GM12865 (cell line): ENCODE results near the gene TMEM37.
A peak's percentile ranks its signal among the peaks of the same experiment; 100 is the strongest.

Experiments
- DNase-seq: peaks from one replicate; pipeline ENCODE4 v3.0.0; 2010; ENCODE audit warnings: low read depth
- H3K4me3 ChIP-seq: 2 replicates; pipeline ENCODE4 v1.5.1; 2011; ENCODE audit warnings: mild to moderate bottlenecking, low read depth, low read length, control low read depth
- TF ChIP-seq, protein P1 (sequence below): IDR thresholded peaks from 2 replicates; pipeline ENCODE4 v1.5.1; 2011; ENCODE audit warnings: low read length, control low read depth, low read depth, inconsistent platforms; ENCODE audit not compliant: insufficient read depth; ENCODE audit errors: missing control alignments

Gene TMEM37

DNA sequence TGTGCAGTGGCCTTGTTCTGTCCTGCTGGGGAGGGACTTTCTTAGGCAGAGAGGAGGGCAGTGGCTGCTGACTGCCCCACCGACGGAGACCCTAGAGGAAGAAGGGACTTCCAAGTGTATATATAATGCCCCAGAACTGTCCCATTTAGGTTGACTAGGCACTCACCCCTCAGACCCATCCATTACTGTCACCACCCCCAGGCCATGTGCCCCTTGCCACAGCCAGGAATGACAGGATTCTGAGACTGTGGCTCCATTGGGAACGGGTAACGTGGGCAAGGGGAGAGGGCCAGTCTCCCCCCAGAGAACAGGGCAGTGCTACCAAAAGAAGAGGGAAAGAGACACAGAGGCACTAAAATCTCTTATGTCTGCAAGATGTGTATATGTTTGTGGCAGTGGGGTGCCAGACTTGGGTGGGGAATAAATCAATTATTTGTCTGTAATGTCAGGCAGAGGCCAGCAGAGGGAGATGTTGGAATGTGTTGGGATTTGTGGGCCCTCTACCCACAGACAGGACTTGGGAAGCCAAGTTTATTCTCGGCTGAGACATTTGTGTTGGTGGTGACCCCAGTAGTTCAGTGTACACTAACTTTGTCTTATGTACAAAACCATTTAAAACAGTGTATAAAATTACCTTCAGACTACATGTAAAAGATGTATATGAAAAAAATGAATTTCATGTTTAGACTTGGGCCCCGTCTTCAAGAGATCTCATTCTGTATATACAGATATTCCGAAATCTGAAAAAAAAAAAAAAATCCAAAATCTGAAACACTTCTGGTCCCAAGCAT is 24.0 kb upstream of the TMEM37 start:
- TF ChIP-seq, protein P1, sequence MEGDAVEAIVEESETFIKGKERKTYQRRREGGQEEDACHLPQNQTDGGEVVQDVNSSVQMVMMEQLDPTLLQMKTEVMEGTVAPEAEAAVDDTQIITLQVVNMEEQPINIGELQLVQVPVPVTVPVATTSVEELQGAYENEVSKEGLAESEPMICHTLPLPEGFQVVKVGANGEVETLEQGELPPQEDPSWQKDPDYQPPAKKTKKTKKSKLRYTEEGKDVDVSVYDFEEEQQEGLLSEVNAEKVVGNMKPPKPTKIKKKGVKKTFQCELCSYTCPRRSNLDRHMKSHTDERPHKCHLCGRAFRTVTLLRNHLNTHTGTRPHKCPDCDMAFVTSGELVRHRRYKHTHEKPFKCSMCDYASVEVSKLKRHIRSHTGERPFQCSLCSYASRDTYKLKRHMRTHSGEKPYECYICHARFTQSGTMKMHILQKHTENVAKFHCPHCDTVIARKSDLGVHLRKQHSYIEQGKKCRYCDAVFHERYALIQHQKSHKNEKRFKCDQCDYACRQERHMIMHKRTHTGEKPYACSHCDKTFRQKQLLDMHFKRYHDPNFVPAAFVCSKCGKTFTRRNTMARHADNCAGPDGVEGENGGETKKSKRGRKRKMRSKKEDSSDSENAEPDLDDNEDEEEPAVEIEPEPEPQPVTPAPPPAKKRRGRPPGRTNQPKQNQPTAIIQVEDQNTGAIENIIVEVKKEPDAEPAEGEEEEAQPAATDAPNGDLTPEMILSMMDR: peak; percentile 74
- DNase-seq: peak; percentile 69
- no peak overlapping the region for H3K4me3 ChIP-seq

DNA sequence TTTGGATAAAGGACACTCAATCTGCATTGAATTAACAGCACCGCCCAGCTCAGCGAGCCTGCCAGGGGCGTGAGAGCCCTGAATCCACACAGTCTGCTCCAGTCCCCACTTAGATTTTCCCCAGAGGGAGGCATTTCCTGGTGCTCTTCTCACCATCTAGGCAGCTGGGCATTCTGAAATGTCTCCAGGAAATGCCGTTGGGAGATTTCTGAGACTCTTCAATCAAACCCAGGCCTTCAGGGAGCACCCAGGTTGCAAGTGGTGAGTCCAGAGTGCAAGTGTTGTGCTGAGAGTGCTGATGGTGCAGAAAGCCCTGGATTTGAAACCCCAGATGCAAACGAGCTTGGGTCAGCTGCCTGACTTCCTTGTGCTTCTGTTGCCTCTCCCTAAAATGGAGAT is 23.4 kb upstream of the TMEM37 start:
- TF ChIP-seq, protein P1: no peak
- DNase-seq: no peak
- H3K4me3 ChIP-seq: no peak overlapping the region

DNA sequence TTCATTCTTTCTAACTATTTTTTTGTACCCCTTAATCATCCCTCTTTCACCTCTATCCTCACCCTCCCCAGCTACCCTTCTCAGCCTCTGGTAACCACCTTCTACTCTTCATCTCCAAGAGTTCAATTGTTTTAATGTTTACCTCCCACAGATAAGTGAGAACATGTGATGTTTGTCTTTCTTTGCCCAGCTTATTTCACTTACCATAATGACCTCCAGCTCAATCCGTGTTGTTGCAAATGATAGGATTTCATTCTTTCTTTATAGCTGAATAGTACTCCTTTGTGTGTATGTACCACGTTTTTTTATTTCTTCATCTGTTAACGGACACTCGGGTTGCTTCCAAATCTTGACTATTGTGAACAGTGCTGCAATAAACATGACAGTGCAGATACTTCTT is 22.1 kb upstream of the TMEM37 start:
- DNase-seq: no peak
- H3K4me3 ChIP-seq: no peak overlapping the region
- TF ChIP-seq, protein P1: no peak

DNA sequence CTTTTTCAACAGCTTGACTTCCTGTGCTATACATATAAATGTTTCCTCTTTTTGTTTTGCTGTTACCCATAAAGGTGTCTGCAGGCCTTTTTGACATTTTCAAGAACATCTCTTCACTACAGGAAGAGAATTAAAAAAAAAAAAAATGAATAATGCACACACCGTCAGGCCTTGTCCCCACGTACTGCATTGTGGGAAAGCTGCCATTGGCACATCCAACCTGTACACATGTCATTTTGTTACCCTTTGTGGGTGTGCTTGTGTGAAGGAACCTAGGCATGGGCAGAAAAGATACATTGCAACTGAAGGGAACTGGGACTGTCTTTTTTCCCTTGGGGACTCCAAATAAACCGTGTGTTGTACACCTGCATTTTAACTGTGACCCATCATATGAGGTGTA is 16.8 kb upstream of the TMEM37 start:
- H3K4me3 ChIP-seq: no peak overlapping the region
- no peak for DNase-seq
- TF ChIP-seq, protein P1: no peak

DNA sequence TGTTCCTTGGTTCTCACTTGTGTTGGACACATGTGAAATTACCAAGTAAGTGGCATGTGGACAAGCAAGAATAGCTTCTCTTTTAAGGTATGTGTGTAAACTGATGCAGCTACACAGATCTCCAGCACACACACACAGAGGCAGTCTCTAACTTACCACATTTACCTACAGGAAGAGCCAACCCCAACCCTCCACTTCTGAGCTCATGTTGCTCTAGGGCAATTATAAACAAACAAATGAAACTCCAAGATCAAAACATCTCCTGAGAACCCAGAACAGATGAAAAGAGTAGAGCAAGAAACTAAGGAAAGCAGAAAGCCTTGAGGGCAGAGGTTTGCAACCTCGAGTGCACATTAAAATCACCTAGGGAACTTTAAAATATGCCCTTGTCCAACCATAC is 16.0 kb upstream of the TMEM37 start:
- TF ChIP-seq, protein P1: no peak
- peak; percentile 19 for DNase-seq

DNA sequence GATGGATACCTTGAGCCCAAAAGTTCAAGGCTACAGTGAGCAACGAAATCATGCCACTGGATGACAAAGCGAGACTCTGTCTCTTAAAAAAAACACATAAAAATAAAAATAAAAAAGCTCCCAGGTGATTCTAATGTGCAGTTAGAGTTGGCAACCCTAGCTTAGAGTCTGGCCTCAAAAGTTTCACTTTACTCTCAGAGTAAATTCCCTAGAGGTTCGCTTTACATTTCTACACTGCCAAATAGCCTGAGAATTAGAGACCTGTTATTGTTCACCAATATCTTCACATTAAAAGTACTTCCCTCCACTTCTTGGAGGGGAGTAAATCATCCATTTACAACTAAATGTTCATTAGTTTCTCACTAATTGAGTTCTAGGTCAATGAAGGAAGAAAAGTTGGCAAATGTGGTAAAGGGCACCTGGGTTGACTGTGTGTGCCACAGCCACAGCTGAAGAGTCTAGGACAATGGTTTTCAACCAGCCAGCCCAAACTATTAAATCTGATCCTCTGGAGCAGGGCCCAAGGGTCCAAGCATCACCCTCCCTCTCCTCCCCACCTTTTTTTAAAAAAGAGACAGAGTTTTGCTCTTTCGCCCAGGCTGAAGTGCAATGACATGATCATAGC is 15.2 kb upstream of the TMEM37 start:
- TF ChIP-seq, protein P1: no peak

More for the DNA sequence above, 16.0 kb upstream of the TMEM37 start:
- H3K4me3 ChIP-seq: no peak overlapping the region

More for the DNA sequence above, 15.2 kb upstream of the TMEM37 start:
- no peak for DNase-seq
- no peak overlapping the region for H3K4me3 ChIP-seq
